Measurements from ENCODE around the gene PAX5. TPM values are rescaled to one million over a fixed set of nuclear protein-coding genes. Genes with fewer than 3 reads are reported as not detected.

The PAX5 gene
- polyA plus RNA-seq, 3 donors, result 0.03 to 0.15 TPM; not detected in 1

- intact Hi-C loops (cut with micrococcal nuclease), result no loop called here
- Mint-ChIP-seq H3K4me1 (no peaks in the 10 kb centered on the region), H3K36me3 (no peaks in the 10 kb centered on the region), H3K9me3 (peaks cover 0 to 2% (median 0%) of the 10 kb centered on the region in 7 donors), H3K27ac (no peak overlapping the region), H3K4me3 (no peak overlapping the region), H3K27me3 (ENCODE audit: low read depth in 3 of 3) (peaks cover 15 to 52% (median 25%) of the 10 kb centered on the region in 3 donors)
- H3K27me3 ChIP-seq (ENCODE audit: control insufficient read depth in 2 of 2, insufficient read depth in 2 of 2, low read length in 2 of 2), result peaks cover 3 to 9% of the 10 kb centered on the region in 2 donors
- no peaks in the 10 kb centered on the region for H3K79me2 ChIP-seq (ENCODE audit: insufficient read depth, low read length)
- no peaks in the 10 kb centered on the region for H3K4me1 ChIP-seq (ENCODE audit: control insufficient read depth in 1 of 2, insufficient read depth in 2 of 2, low read length in 2 of 2)
- 60% methylated on average over 1 of the region's 4 CpGs for WGBS (ENCODE audit: insufficient coverage)
- H3K9me3 ChIP-seq (replicated peaks in 1 of 2; ENCODE audit: control insufficient read depth in 1 of 2, insufficient read depth in 1 of 2, low read length in 2 of 2), result no peaks in the 10 kb centered on the region
- no peak overlapping the region for H3K4me2 ChIP-seq (replicated peaks; ENCODE audit: extremely low read depth, low read length, poor library complexity, severe bottlenecking)
- no peak overlapping the region for H3K27ac ChIP-seq (ENCODE audit: low read depth in 1 of 2, low read length in 2 of 2)
- H2AFZ ChIP-seq (ENCODE audit: insufficient read depth, low read depth, low read length, poor library complexity, severe bottlenecking), result no peak overlapping the region
- no peaks in the 10 kb centered on the region for H3K36me3 ChIP-seq (replicated peaks in 1 of 2; ENCODE audit: control insufficient read depth in 1 of 2, insufficient read depth in 2 of 2, low read length in 2 of 2)
- H3K4me3 ChIP-seq (replicated peaks in 1 of 3; ENCODE audit: low read depth in 2 of 3, low read length in 3 of 3), result no peak overlapping the region
- no peak for DNase-seq
- H3K9ac ChIP-seq (ENCODE audit: insufficient read depth, low read length, poor library complexity, severe bottlenecking), result no peak overlapping the region
- no peaks in the 10 kb centered on the region for H4K20me1 ChIP-seq (ENCODE audit: insufficient read depth, low read length)
- TF ChIP-seq CTCF (IDR thresholded peaks at IDR 0.05), result no peak
Observed at GRCh38 chr9:36903541-36904435, 130.3 kb downstream of the PAX5 start.

- H3K79me2 ChIP-seq (ENCODE audit: insufficient read depth, low read length), result no peaks in the 10 kb centered on the region
- no peak overlapping the region for H3K4me2 ChIP-seq (replicated peaks; ENCODE audit: extremely low read depth, low read length, poor library complexity, severe bottlenecking)
- no peak overlapping the region for H3K4me3 Mint-ChIP-seq
- no peaks in the 10 kb centered on the region for H3K4me1 ChIP-seq (ENCODE audit: control insufficient read depth in 1 of 2, insufficient read depth in 2 of 2, low read length in 2 of 2)
- WGBS (ENCODE audit: insufficient coverage), result no CpG with 5 or more reads among the region's 5 CpGs
- H3K27me3 Mint-ChIP-seq (ENCODE audit: low read depth in 3 of 3), result peaks cover 15 to 52% (median 28%) of the 10 kb centered on the region in 3 donors
- no peak for TF ChIP-seq CTCF (IDR thresholded peaks at IDR 0.05)
- intact Hi-C loops (cut with micrococcal nuclease), result no loop called here
- DNase-seq, result no peak
- H3K4me1 Mint-ChIP-seq, result no peaks in the 10 kb centered on the region
- H3K36me3 ChIP-seq (replicated peaks in 1 of 2; ENCODE audit: control insufficient read depth in 1 of 2, insufficient read depth in 2 of 2, low read length in 2 of 2), result no peaks in the 10 kb centered on the region
- no peak overlapping the region for H3K4me3 ChIP-seq (replicated peaks in 1 of 3; ENCODE audit: low read depth in 2 of 3, low read length in 3 of 3)
- peaks cover 0 to 2% (median 0%) of the 10 kb centered on the region in 7 donors for H3K9me3 Mint-ChIP-seq
- H3K36me3 Mint-ChIP-seq, result no peaks in the 10 kb centered on the region
- H4K20me1 ChIP-seq (ENCODE audit: insufficient read depth, low read length), result no peaks in the 10 kb centered on the region
- H3K9me3 ChIP-seq (replicated peaks in 1 of 2; ENCODE audit: control insufficient read depth in 1 of 2, insufficient read depth in 1 of 2, low read length in 2 of 2), result no peaks in the 10 kb centered on the region
- H3K9ac ChIP-seq (ENCODE audit: insufficient read depth, low read length, poor library complexity, severe bottlenecking), result no peak overlapping the region
- H2AFZ ChIP-seq (ENCODE audit: insufficient read depth, low read depth, low read length, poor library complexity, severe bottlenecking), result no peak overlapping the region
- peaks cover 3 to 9% of the 10 kb centered on the region in 2 donors for H3K27me3 ChIP-seq (ENCODE audit: control insufficient read depth in 2 of 2, insufficient read depth in 2 of 2, low read length in 2 of 2)
- H3K27ac Mint-ChIP-seq, result no peak overlapping the region
- no peak overlapping the region for H3K27ac ChIP-seq (ENCODE audit: low read depth in 1 of 2, low read length in 2 of 2)
Observed at GRCh38 chr9:36902861-36903524, 131.1 kb downstream of the PAX5 start.
